ENCODE data around the gene P2RY2. TPM values are rescaled to one million over a fixed set of nuclear protein-coding genes. Genes with fewer than 3 reads are reported as not detected.

The P2RY2 gene
- total and polyA plus RNA-seq, 2 of the 8 experiments (the other 6 are each of a cell fraction or from before 2014, with no cell fraction given) = 1.0 to 1.5 TPM

DNA sequence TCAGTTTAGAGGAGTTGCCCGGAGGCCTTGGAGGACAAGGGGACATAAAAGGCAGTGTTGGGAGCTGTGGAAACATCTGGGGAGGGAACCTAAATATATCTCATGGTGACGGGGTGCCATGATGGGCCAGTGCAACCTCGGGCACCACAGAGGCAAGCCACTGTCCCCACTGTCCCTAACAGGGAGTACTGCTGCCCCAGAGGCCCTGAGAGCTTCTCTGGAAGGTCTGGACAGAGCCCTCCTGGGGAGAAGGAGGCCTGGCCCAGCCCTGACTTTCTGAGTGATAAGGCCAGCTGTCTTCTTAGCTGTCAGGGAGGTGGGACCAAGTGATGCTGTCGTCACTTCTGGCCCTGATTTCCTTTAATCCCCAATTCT lies 48.6 kb downstream of the P2RY2 start:
- H4K8ac ChIP-seq (ENCODE audit: extremely low read depth, insufficient read depth, low read length) = no peak overlapping the region
- H3K9me3 ChIP-seq (ENCODE audit: insufficient read depth in 2 of 2, low read depth in 1 of 2, low read length in 1 of 2) = no peaks in the 10 kb centered on the region
- TF ChIP-seq BRCA1 (IDR thresholded peaks at IDR 0.05; ENCODE audit: low read depth, low read length) (no peak), RBBP5 (IDR thresholded peaks at IDR 0.05; ENCODE audit: borderline replicate concordance, low read depth, low read length) (no peak), SRF (IDR thresholded peaks at IDR 0.05; ENCODE audit: low read depth, low read length) (no peak), GTF2F1 (IDR thresholded peaks at IDR 0.05; ENCODE audit: borderline replicate concordance, low read depth, low read length) (no peak), RFX5 (IDR thresholded peaks at IDR 0.05; ENCODE audit: borderline replicate concordance, low read depth, low read length) (no peak)
- 0 out of 2 replicates have a peak, but pooled peaks cover 3% of the 10 kb centered on the region for H3K79me1 ChIP-seq (ENCODE audit: low read depth, low read length)
- ChIA-PET CTCF (ENCODE audit: partially characterized antibody) (interaction anchor here (0.7 to 16.5 kb wide), 10 partner anchors 8 to 359 kb away, joined by 3 to 173 read pairs (median 4); no protein-coding TSS in a partner anchor), POLR2A (ENCODE audit: partially characterized antibody) (interaction anchor here (1.2 kb wide), 1 partner anchor 21 kb away, joined by 3 read pairs; no protein-coding TSS in a partner anchor)
- no peak overlapping the region for H3K4me3 ChIP-seq (ENCODE audit: extremely low read depth in 1 of 4, insufficient read depth in 2 of 4, low read depth in 3 of 4, low read length in 4 of 4)
- no peak overlapping the region for H3K14ac ChIP-seq (ENCODE audit: insufficient read length)
- H3K4me1 ChIP-seq (replicated peaks in 1 of 4; ENCODE audit: control insufficient read depth in 3 of 4, insufficient read depth in 4 of 4, low read length in 3 of 4) = peaks cover 0 to 14% (median 8%) of the 10 kb centered on the region in 4 experiments; a peak in 6 of 7 replicates
- no peak overlapping the region for H4K5ac ChIP-seq (ENCODE audit: insufficient read length, low read depth, low read length)
- H2BK5ac ChIP-seq (ENCODE audit: low read depth, low read length) = no peak overlapping the region
- H2BK120ac ChIP-seq (replicated peaks; ENCODE audit: low read depth, low read length) = no peak overlapping the region
- H3K36me3 ChIP-seq (ENCODE audit: control insufficient read depth in 2 of 4, insufficient read depth in 4 of 4, low read length in 3 of 4) = no peaks in the 10 kb centered on the region
- DNase-seq (ENCODE audit: low read depth in 1 of 2, low spot score in 2 of 2) (no peak), FAIRE-seq (no peak)
- no peak overlapping the region for H2AFZ ChIP-seq (ENCODE audit: low read length)
- no peak overlapping the region for H3K18ac ChIP-seq (ENCODE audit: extremely low read depth, low read length)
- H3K56ac ChIP-seq (replicated peaks; ENCODE audit: insufficient read length, low read depth, low read length) = no peak overlapping the region
- no peak overlapping the region for H2AK5ac ChIP-seq (ENCODE audit: low read depth, low read length)
- no peak overlapping the region for H3K27ac ChIP-seq (ENCODE audit: low read depth, low read length)
- H3K23ac ChIP-seq (ENCODE audit: insufficient read length) = no peak overlapping the region
- no peak overlapping the region for H3K4me2 ChIP-seq (ENCODE audit: insufficient read depth in 1 of 2, low read depth in 2 of 2, low read length in 2 of 2)
- no peaks in the 10 kb centered on the region; the same call in 1 of the 2 replicates for H3K23me2 ChIP-seq (ENCODE audit: low read depth, low read length)
- peaks cover 0 to 13% (median 12%) of the 10 kb centered on the region in 4 experiments; a peak in 5 of 7 replicates for H3K27me3 ChIP-seq (replicated peaks in 1 of 4; ENCODE audit: control insufficient read depth in 3 of 4, extremely low read depth in 1 of 4, insufficient read depth in 3 of 4, low read length in 3 of 4)
- H2BK20ac ChIP-seq (ENCODE audit: low read length) = no peak overlapping the region
- H4K20me1 ChIP-seq (replicated peaks in 1 of 2; ENCODE audit: control insufficient read depth in 1 of 2, insufficient read depth in 2 of 2, low read length in 2 of 2) = peaks cover 0 to 1% of the 10 kb centered on the region in 2 experiments
- no peak overlapping the region; the same call in 1 of the 2 replicates for H2BK15ac ChIP-seq (ENCODE audit: low read length)
- 83% methylated on average over 4 of the region's 4 CpGs; no CpG with 5 or more reads in 1 of the 2 experiments for WGBS, 2 experiments (ENCODE audit: extremely low coverage in 1 of 2, insufficient coverage in 1 of 2, insufficient read length in 1 of 2, insufficient replicate concordance in 2 of 2, low coverage in 1 of 2, low lambda C conversion rate in 2 of 2, missing lambda C conversion rate in 1 of 2)
- H3K4ac ChIP-seq (replicated peaks; ENCODE audit: insufficient read length, low read depth, low read length) = no peak overlapping the region
- H2BK12ac ChIP-seq (ENCODE audit: low read depth, low read length) = no peak overlapping the region
- H4K91ac ChIP-seq (replicated peaks; ENCODE audit: insufficient read length, low read length) = no peak overlapping the region
- H3K79me2 ChIP-seq (ENCODE audit: control insufficient read depth in 1 of 2, insufficient read depth in 2 of 2, low read length in 2 of 2) = no peaks in the 10 kb centered on the region
- H3K9ac ChIP-seq (replicated peaks in 1 of 4; ENCODE audit: extremely low read depth in 1 of 4, low read depth in 3 of 4, low read length in 3 of 4) = no peak overlapping the region
